ENCODE results near the gene ALOXE3.

The ALOXE3 gene

DNA sequence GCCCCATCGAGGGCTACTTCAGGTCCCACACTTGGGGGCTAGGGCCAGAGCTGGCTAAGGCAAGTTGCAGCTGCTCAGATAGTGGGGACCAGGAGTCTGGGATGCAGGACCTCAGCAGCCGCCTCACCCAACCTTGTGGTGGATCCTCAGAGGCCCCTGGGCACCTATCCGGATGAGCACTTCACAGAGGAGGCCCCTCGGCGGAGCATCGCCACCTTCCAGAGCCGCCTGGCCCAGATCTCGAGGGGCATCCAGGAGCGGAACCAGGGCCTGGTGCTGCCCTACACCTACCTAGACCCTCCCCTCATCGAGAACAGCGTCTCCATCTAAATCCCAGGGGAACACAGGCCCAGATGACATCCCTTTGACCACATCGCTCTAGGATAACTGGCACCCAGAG, 70.1 kb downstream of the ALOXE3 start:
- DNase-seq (ENCODE audit: low read depth) = no peak

DNA sequence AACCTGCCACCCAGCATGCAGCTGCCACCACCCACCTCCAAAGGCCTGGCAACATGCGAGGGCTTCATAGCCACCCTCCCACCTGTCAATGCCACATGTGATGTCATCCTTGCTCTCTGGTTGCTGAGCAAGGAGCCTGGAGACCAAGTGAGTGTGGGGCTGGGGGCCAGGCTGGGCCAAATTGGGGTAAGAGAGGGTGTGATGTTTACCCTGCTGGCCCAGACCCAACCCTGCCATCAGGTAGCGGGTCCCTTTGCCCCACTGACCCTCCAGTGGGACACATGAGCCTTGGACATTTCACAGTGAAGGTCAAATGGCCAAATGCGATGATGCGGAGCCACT, 70.6 kb downstream of the ALOXE3 start:
- no peak for DNase-seq (ENCODE audit: low read depth)

DNA sequence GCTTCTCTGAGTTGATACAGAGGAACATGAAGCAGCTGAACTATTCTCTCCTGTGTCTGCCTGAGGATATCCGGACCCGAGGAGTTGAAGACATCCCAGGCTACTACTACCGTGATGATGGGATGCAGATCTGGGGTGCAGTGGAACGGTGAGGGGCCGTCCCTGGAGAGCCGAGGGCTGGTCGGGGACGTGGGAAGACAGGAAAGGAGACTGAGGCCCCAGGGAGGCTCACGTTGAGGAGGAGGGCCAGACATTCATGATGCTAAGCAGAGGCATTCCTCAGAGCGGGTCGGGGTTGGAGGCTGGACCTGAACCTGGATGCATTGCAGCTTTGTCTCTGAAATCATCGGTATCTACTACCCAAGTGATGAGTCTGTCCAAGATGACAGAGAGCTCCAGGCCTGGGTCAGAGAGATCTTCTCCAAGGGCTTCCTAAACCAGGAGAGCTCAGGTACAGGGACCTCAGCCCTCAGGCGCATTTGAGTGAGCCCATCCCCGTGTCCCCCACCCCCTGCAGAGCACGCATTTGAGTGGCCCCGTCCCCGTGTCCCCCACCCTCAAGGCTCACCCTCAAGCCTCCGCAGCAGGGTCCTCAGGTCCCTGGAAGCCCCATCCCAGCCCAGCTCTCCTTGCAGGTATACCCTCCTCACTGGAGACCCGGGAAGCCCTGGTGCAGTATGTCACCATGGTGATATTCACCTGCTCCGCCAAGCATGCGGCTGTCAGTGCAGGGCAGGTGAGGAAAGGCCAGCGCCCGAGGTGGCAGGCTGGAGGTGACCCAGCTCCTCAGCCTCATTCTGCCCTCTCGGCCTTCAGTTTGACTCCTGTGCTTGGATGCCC, 71.2 kb downstream of the ALOXE3 start:
- no peak for DNase-seq (ENCODE audit: low read depth)

DNA sequence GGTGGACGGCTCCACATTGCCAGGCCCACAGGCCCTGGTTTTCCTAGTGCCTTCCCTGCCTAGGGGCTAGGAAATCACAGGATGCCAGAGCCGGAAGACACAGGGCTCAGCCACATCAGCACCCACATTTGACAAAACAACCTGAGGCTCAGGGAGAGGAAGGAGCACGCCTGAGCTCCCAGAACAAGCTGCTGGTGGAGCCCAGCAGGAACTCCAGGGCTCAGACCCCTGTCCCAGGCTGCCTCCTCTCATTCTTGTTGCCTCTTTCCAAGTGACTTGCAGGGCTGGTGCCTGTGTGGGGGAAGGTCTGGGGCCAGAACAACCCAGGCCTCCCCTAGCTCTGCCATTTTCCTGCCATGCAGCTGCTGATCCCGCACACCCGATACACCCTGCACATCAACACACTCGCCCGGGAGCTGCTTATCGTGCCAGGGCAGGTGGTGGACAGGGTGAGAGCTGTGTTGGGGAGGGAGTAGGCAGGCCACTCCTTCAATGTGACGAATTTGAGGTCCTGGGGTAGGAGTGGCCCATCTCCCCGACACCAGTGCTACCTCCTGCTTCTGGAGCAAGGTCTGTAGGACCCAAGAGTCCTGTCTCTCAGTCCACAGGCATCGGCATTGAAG, 71.9 kb downstream of the ALOXE3 start:
- DNase-seq (ENCODE audit: low read depth) = no peak
